Endodermal cell (in vitro differentiated cells): ENCODE data around the gene MOXD1. TPM values are rescaled to one million over a fixed set of nuclear protein-coding genes. Genes with fewer than 3 reads are reported as not detected.

Experiments
- DNase-seq: peaks from one replicate; pipeline ENCODE4 v3.0.0-alpha.2; 2017
- H3K27ac ChIP-seq: 2 replicates; pipeline ENCODE4 v1.5.1; 2013; ENCODE audit warnings: mild to moderate bottlenecking, low read depth, low read length, moderate library complexity
- H3K27me3 ChIP-seq: 2 replicates; pipeline ENCODE4 v1.6.1; 2013; ENCODE audit warnings: mild to moderate bottlenecking, low read length, moderate library complexity; ENCODE audit not compliant: insufficient read depth, control insufficient read depth, poor library complexity, severe bottlenecking
- H3K36me3 ChIP-seq: 2 replicates; pipeline ENCODE4 v1.7.0; 2013; ENCODE audit warnings: mild to moderate bottlenecking, low read length, moderate library complexity; ENCODE audit not compliant: control insufficient read depth, insufficient read depth
- H3K4me1 ChIP-seq: one replicate; pipeline ENCODE4 v1.7.0; 2013; ENCODE audit warnings: low read length; ENCODE audit not compliant: control insufficient read depth, insufficient read depth
- H3K4me3 ChIP-seq: 2 replicates; pipeline ENCODE4 v1.5.1; 2013; ENCODE audit warnings: mild to moderate bottlenecking, low read length, moderate library complexity
- H3K9ac ChIP-seq: 2 replicates; pipeline ENCODE4 v1.6.1; 2013; ENCODE audit warnings: mild to moderate bottlenecking, low read length, moderate library complexity; ENCODE audit not compliant: poor library complexity, severe bottlenecking; ENCODE audit errors: extremely low read depth
- H3K9me3 ChIP-seq: 2 replicates; pipeline ENCODE4 v1.6.1; 2013; ENCODE audit warnings: mild to moderate bottlenecking, low read length, moderate library complexity; ENCODE audit not compliant: control insufficient read depth
- H3K27ac Mint-ChIP-seq: 2 replicates; pipeline ENCODE4 v1.8.0; 2020; ENCODE audit warnings: mixed read lengths
- H3K27me3 Mint-ChIP-seq: 2 replicates; pipeline ENCODE4 v1.8.0; 2021; ENCODE audit warnings: mild to moderate bottlenecking, mixed read lengths; ENCODE audit not compliant: insufficient read depth
- H3K36me3 Mint-ChIP-seq: 2 replicates; pipeline ENCODE4 v1.8.0; 2020; ENCODE audit warnings: low read depth, mixed read lengths
- H3K4me1 Mint-ChIP-seq: 2 replicates; pipeline ENCODE4 v1.8.0; 2020; ENCODE audit warnings: mixed read lengths
- H3K4me3 Mint-ChIP-seq: 2 replicates; pipeline ENCODE4 v1.8.0; 2020; ENCODE audit warnings: mild to moderate bottlenecking, moderate library complexity, mixed read lengths
- H3K9me3 Mint-ChIP-seq: 2 replicates; pipeline ENCODE4 v1.8.0; 2020; ENCODE audit warnings: mild to moderate bottlenecking, mixed read lengths
- CTCF ChIP-seq: fragments of 200-600 bp; sonication (generic); conservative IDR thresholded peaks from 2 replicates; pipeline ENCODE4 v1.5.0; 2021; ENCODE audit warnings: antibody characterized with exemption, mild to moderate bottlenecking
- WGBS, 2 experiments: methylation state at CpG; one replicate each; pipeline versions ENCODE4 v1.1.5 to v1.1.7; 2013; ENCODE audit warnings: missing lambda C conversion rate in 2 of 2, mixed read lengths in 1 of 2; ENCODE audit not compliant: insufficient coverage in 1 of 2, insufficient read length in 1 of 2; 5-methylcytosine and 5-hydroxymethylcytosine counted together
- total RNA-seq, 2 donors: library from RNA; stranded (reverse); fragmentation: NEBNext Ultra II Directional in 1 of 2; extraction: Animal tissue kit (Norgen Biotek cat#: 25700) in 1 of 2; gene quantifications; 2 replicates in 1 of 2; 3 replicates in 1 of 2; pipeline ENCODE4 v1.2.1, GENCODE V29; 2021

The MOXD1 gene
- total RNA-seq, 2 donors from 2014 or later = 1.3 to 3.2 TPM

GRCh38 chr6:132395015-132395597, 6.2 kb downstream of the MOXD1 start:
- no peak for TF ChIP-seq CTCF
- Mint-ChIP-seq H3K4me3 (no peak overlapping the region), H3K9me3 (peaks cover 13% of the 10 kb centered on the region), H3K4me1 (peaks cover 7% of the 10 kb centered on the region), H3K27me3 (peaks cover 45% of the 10 kb centered on the region), H3K27ac (no peak overlapping the region), H3K36me3 (no peaks in the 10 kb centered on the region)
- DNase-seq = no peak
- peaks cover 5% of the 10 kb centered on the region for H3K9me3 ChIP-seq
- H3K36me3 ChIP-seq = no peaks in the 10 kb centered on the region
- WGBS, 2 experiments = 82% methylated on average over 2 of the region's 2 CpGs; no CpG with 5 or more reads in 1 of the 2 experiments
- H3K4me1 ChIP-seq = no peaks in the 10 kb centered on the region
- H3K27me3 ChIP-seq = peaks cover 14% of the 10 kb centered on the region
- H3K4me3 ChIP-seq = no peak overlapping the region
- no peak overlapping the region for H3K27ac ChIP-seq
- H3K9ac ChIP-seq = no peak overlapping the region

GRCh38 chr6:132392792-132393191, 8.5 kb downstream of the MOXD1 start:
- Mint-ChIP-seq H3K4me3 (no peak overlapping the region), H3K9me3 (peaks cover 13% of the 10 kb centered on the region), H3K4me1 (peaks cover 7% of the 10 kb centered on the region), H3K27ac (no peak overlapping the region), H3K27me3 (peaks cover 25% of the 10 kb centered on the region), H3K36me3 (no peaks in the 10 kb centered on the region)
- H3K9me3 ChIP-seq = peaks cover 5% of the 10 kb centered on the region
- no peaks in the 10 kb centered on the region for H3K27me3 ChIP-seq
- H3K36me3 ChIP-seq = no peaks in the 10 kb centered on the region
- no peak overlapping the region for H3K27ac ChIP-seq
- TF ChIP-seq CTCF = peak; percentile 74
- no peak for DNase-seq
- no peaks in the 10 kb centered on the region for H3K4me1 ChIP-seq
- no peak overlapping the region for H3K9ac ChIP-seq
- H3K4me3 ChIP-seq = no peak overlapping the region
- 92 to 100% methylated on average over 2 of the region's 2 CpGs for WGBS, 2 experiments

- Mint-ChIP-seq H3K9me3 (peaks cover 13% of the 10 kb centered on the region), H3K27me3 (peaks cover 20% of the 10 kb centered on the region), H3K4me3 (no peak overlapping the region), H3K36me3 (no peaks in the 10 kb centered on the region), H3K4me1 (peaks cover 7% of the 10 kb centered on the region), H3K27ac (no peak overlapping the region)
- H3K9ac ChIP-seq = no peak overlapping the region
- H3K9me3 ChIP-seq = peaks cover 5% of the 10 kb centered on the region
- H3K27me3 ChIP-seq = no peaks in the 10 kb centered on the region
- no peaks in the 10 kb centered on the region for H3K36me3 ChIP-seq
- no peaks in the 10 kb centered on the region for H3K4me1 ChIP-seq
- TF ChIP-seq CTCF = no peak
- WGBS, 2 experiments = 62 to 72% methylated on average over 5 of the region's 5 CpGs
- H3K27ac ChIP-seq = peak overlapping the region; percentile 65
- DNase-seq = no peak
- H3K4me3 ChIP-seq = no peak overlapping the region
These were observed 9.0 kb downstream of the MOXD1 start for GRCh38 chr6:132392270-132392646.
